GM12878 (cell line): Measurements from ENCODE around the gene APBA1. TPM values are rescaled to one million over a fixed set of nuclear protein-coding genes. Genes with fewer than 3 reads are reported as not detected.

Source experiments
- ATAC-seq: fragments of 200-7000 bp; cut with Tn5 transposase; 3 replicates; pipeline ENCODE4 v1.9.1; 2020; ENCODE audit warnings: mild to moderate bottlenecking, moderate library complexity
- BruUV-seq: library from RNA; stranded (reverse); fragments of 400-500 nt; replicated peaks from 2 replicates; lab custom pipeline; 2021; lab: Mats Ljungman, UMichigan
- CTCF ChIA-PET: fragments of 300-600 bp; sonication (Branson Sonifier 250); formaldehyde crosslinking; extraction: SDS; loops from one replicate; lab custom pipeline; 2021; ENCODE audit warnings: inconsistent platforms; lab: Yijun Ruan, JAX
- POLR2A ChIA-PET: fragments of 350-600 bp; formaldehyde crosslinking; extraction: SDS; loops from one replicate; lab custom pipeline; 2021; ENCODE audit warnings: inconsistent platforms; lab: Charles Lee
- RAD21 ChIA-PET: fragments of 300-600 bp; sonication (Branson Sonifier 250); formaldehyde crosslinking; loops from one replicate; lab custom pipeline; 2023; ENCODE audit warnings: antibody characterized with exemption; ENCODE audit not compliant: unreplicated experiment; lab: Charles Lee
- SMC1A ChIA-PET: fragments of 300-600 bp; sonication (Branson Sonifier 250); formaldehyde crosslinking; loops from one replicate; lab custom pipeline; 2023; ENCODE audit not compliant: unreplicated experiment, uncharacterized antibody; lab: Charles Lee
- DNase-seq: peaks from one replicate; pipeline ENCODE4 v3.0.0-alpha.2; 2011; ENCODE audit warnings: low read depth, low spot score
- FAIRE-seq: peaks from 3 replicates; lab custom pipeline; 2011; peaks lifted over from hg19 to GRCh38; lab: Jason Lieb, UNC
- H2AFZ ChIP-seq: 2 replicates; pipeline ENCODE4 v1.6.0; 2011; ENCODE audit warnings: low read depth, low read length, control low read depth; ENCODE audit not compliant: control insufficient read depth
- H3K27ac ChIP-seq: 2 replicates; pipeline ENCODE4 v1.5.1; 2011; ENCODE audit warnings: control low read depth; ENCODE audit not compliant: control insufficient read depth, insufficient read depth
- H3K27me3 ChIP-seq, 2 experiments: replicated peaks in 1 of 2; 2 replicates each; pipeline versions ENCODE4 v1.6.0 to v1.6.1; 2011; ENCODE audit warnings: low read length in 1 of 2; ENCODE audit not compliant: control insufficient read depth in 2 of 2, insufficient read depth in 2 of 2
- H3K36me3 ChIP-seq, 2 experiments: 2 replicates each; pipeline ENCODE4 v1.5.1; 2011; ENCODE audit warnings: low read length in 1 of 2; ENCODE audit not compliant: control insufficient read depth in 2 of 2, insufficient read depth in 2 of 2
- H3K4me1 ChIP-seq: 2 replicates; pipeline ENCODE4 v1.6.1; 2011; ENCODE audit warnings: mild to moderate bottlenecking, low read length, moderate library complexity, mixed read lengths; ENCODE audit not compliant: control insufficient read depth, insufficient read depth
- H3K4me2 ChIP-seq: 2 replicates; pipeline ENCODE4 v1.6.0; 2011; ENCODE audit warnings: control low read depth; ENCODE audit not compliant: control insufficient read depth, insufficient read depth
- H3K4me3 ChIP-seq: fragments of 200-600 bp; sonication (generic); 2 replicates; pipeline ENCODE4 v1.5.1; 2016
- H3K79me2 ChIP-seq: 2 replicates; pipeline ENCODE4 v1.6.0; 2011; ENCODE audit warnings: low read length; ENCODE audit not compliant: control insufficient read depth, insufficient read depth
- H3K9ac ChIP-seq: 2 replicates; pipeline ENCODE4 v1.8.0; 2011; ENCODE audit warnings: low read length, control low read depth, mixed read lengths; ENCODE audit not compliant: control insufficient read depth, insufficient read depth
- H3K9me3 ChIP-seq: replicated peaks from 3 replicates; pipeline ENCODE4 v1.5.1; 2011; ENCODE audit warnings: mild to moderate bottlenecking, low read length; ENCODE audit not compliant: control insufficient read depth, insufficient read depth
- H4K20me1 ChIP-seq: 2 replicates; pipeline ENCODE4 v1.6.0; 2011; ENCODE audit not compliant: control insufficient read depth, insufficient read depth
- BRCA1 ChIP-seq: IDR thresholded peaks from 2 replicates; pipeline ENCODE4 v1.6.1; 2011; ENCODE audit warnings: low read depth, low read length, improper control_type of control experiment
- CEBPB ChIP-seq, 2 experiments: fragments of 150-350 bp in 1 of 2; IDR thresholded peaks; 2 replicates each; pipeline ENCODE4 v1.6.1; 2012 to 2014; ENCODE audit warnings: low read depth in 2 of 2, low read length in 2 of 2, borderline replicate concordance in 1 of 2, inconsistent platforms in 1 of 2
- HCFC1 ChIP-seq: fragments of 150-350 bp; IDR thresholded peaks from 2 replicates; pipeline ENCODE4 v1.6.1; 2014; ENCODE audit warnings: low read length
- RUNX3 ChIP-seq: IDR thresholded peaks from 2 replicates; pipeline ENCODE4 v1.6.1; 2012; ENCODE audit warnings: low read length, inconsistent platforms
- ZNF592 ChIP-seq: fragments of 450-650 bp; IDR thresholded peaks from 2 replicates; pipeline ENCODE4 v1.6.1; 2017; ENCODE audit warnings: mild to moderate bottlenecking, moderate library complexity
- WGBS: methylation state at CpG from one replicate; pipeline ENCODE4 v1.1.6; 2016; ENCODE audit warnings: low lambda C conversion rate; ENCODE audit not compliant: insufficient replicate concordance, insufficient coverage; ENCODE audit errors: missing lambda C conversion rate; 5-methylcytosine and 5-hydroxymethylcytosine counted together
- in situ Hi-C: fragments of 300-500 bp; cut with MboI; formaldehyde crosslinking; loops from 9 replicates; pipeline ENCODE4 v1.14.3; 2018; ENCODE audit warnings: mixed read lengths
- intact Hi-C: fragments of 100-400 bp; cut with micrococcal nuclease; formaldehyde crosslinking; loops from one replicate; pipeline ENCODE4 v1.14.2; 2022; ENCODE audit not compliant: unreplicated experiment
- polyA plus RNA-seq, 11 experiments: library from polyadenylated mRNA; depleted of rRNA in 4 of 11; unstranded in 6 of 11; stranded (reverse) in 5 of 11; fragments of >200 nt; fragmentation: Nextera tagmentation in 4 of 11; fragmentation: Illumina TruSeq in 1 of 11; extraction: Ambion mirVana in 4 of 11; extraction: Trizol in 1 of 11; gene quantifications; 1 replicate in 1 of 11; 2 replicates in 10 of 11; pipeline versions ENCODE4 v1.2.1 to v1.2.3, GENCODE V29; 2011 to 2016; ENCODE audit warnings: inconsistent platforms in 2 of 11, missing spikeins in 2 of 11, low read depth in 1 of 11
- total RNA-seq, 4 experiments: library from RNA; depleted of rRNA in 3 of 4; stranded (reverse); fragments of >200 nt in 3 of 4; fragmentation: Illumina TruSeq in 1 of 4; extraction: Trizol in 1 of 4; gene quantifications; 2 replicates each; pipeline versions ENCODE4 v1.2.1 to v1.2.3, GENCODE V29; 2013 to 2021

The APBA1 gene
- total and polyA plus RNA-seq, 10 of the 15 experiments (the other 5 are each of a cell fraction or from before 2014, with no cell fraction given), result 0.01 to 1.3 (median 0.05) TPM; not detected in 7

GRCh38 chr9:69605406-69605805 is 66.8 kb downstream of the APBA1 start:
- CTCF ChIA-PET, result no interaction called here

More at GRCh38 chr9:69605406-69605805, 66.8 kb downstream of the APBA1 start:
- BruUV-seq, result no TSS peak
- Histone ChIP-seq H3K9me3 (no peaks in the 10 kb centered on the region), H3K27ac (no peak overlapping the region), H4K20me1 (no peaks in the 10 kb centered on the region), H3K4me2 (no peak overlapping the region), H3K4me3 (no peak overlapping the region), H3K79me2 (no peaks in the 10 kb centered on the region), H2AFZ (no peak overlapping the region), H3K36me3 (no peaks in the 10 kb centered on the region), H3K9ac (no peak overlapping the region), H3K27me3 (no peaks in the 10 kb centered on the region), H3K4me1 (no peaks in the 10 kb centered on the region)
- ChIA-PET POLR2A (no interaction called here), RAD21 (no interaction called here), SMC1A (interaction anchor here (1.0 kb wide), 1 partner anchor 20 kb away, joined by 3 read pairs; no protein-coding TSS in a partner anchor)
- FAIRE-seq, result no peak
- no peak for ATAC-seq
- intact Hi-C loops (no loop called here), in situ Hi-C loops (no loop called here)
- TF ChIP-seq BRCA1, result no peak
- TF ChIP-seq CEBPB (IDR thresholded peaks at IDR 0.05; ENCODE audit: borderline replicate concordance in 1 of 2, low read depth in 2 of 2, low read length in 2 of 2), result no peak
- TF ChIP-seq ZNF592, result no peak
- no peak for TF ChIP-seq RUNX3
- TF ChIP-seq HCFC1, result no peak
- WGBS, result 23% methylated on average over 4 of the region's 4 CpGs
- DNase-seq, result no peak
